Measurements from ENCODE around the gene TK2. TPM values are rescaled to one million over a fixed set of nuclear protein-coding genes. Genes with fewer than 3 reads are reported as not detected.

The TK2 gene
- total and polyA plus RNA-seq, 2 donors (not counting 1 experiment from before 2014, with no cell fraction given) = 34.8 to 73.7 TPM

DNA sequence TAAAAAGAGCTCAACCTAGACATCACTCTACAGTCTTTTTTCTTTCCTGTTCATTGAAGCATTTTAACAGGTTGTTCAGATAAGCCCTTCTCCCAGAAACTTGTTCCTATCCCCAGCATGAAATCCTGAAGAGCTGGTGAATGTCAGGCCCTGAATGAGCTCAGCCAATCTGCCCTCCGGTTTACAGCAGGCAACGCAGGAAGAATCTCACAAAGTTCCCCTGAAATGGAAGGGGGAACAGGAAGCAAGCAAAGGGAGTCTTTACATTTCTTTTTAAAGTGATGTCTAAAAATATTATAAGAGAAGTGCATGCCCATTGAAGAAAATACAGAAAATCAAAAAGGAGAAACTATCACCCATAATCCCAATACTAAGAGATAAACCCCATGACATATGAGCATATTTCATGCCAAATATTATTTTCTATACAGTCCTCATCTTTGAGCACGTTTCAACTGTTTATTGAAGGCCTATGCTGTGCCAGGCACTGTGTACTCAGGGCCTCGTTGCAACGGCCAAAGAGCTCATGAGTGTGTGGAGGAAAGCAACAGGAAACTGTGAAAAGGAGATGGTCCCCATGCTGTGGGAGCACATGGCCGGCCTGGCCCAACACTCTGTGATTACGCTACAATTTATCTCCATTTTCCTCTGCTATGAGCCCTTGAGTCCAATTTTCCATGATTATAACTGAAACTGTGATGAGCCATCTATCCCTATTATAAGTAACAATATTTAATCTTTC is 5.7 kb downstream of the TK2 start:
- Histone ChIP-seq H3K9ac (ENCODE audit: insufficient read depth, low read length) (no peak overlapping the region), H4K20me1 (ENCODE audit: control insufficient read depth, extremely low read depth, insufficient read depth, low read length) (no peaks in the 10 kb centered on the region), H3K4me3 (replicated peaks in 1 of 4; ENCODE audit: control extremely low read depth in 1 of 4, insufficient read depth in 1 of 4, low read depth in 3 of 4, low read length in 4 of 4) (no peak overlapping the region), H3K27ac (ENCODE audit: insufficient read depth, low read length) (no peak overlapping the region), H3K9me3 (ENCODE audit: control insufficient read depth, insufficient read depth, low read depth, low read length) (no peaks in the 10 kb centered on the region), H3K4me2 (ENCODE audit: extremely low read depth, insufficient read depth, low read length) (no peak overlapping the region), H3K36me3 (ENCODE audit: control insufficient read depth, insufficient read depth, low read length) (no peaks in the 10 kb centered on the region), H2AFZ (ENCODE audit: low read length) (no peak overlapping the region), H3K4me1 (ENCODE audit: control insufficient read depth, extremely low read depth, insufficient read depth, low read length) (peaks cover 1% of the 10 kb centered on the region), H3K79me2 (ENCODE audit: control insufficient read depth, insufficient read depth, low read length) (no peaks in the 10 kb centered on the region), H3K27me3 (ENCODE audit: control insufficient read depth, insufficient read depth, low read length) (no peaks in the 10 kb centered on the region)
- DNase-seq (ENCODE audit: low read depth in 2 of 2) = no peak
- no peak for TF ChIP-seq CTCF (conservative IDR thresholded peaks at IDR 0.05 in 1 of 2, IDR thresholded peaks at IDR 0.05 in 1 of 2; ENCODE audit: low read depth in 1 of 2, low read length in 2 of 2)
- TF ChIP-seq EZH2 (IDR thresholded peaks at IDR 0.05; ENCODE audit: low read length, missing control alignments) = no peak

DNA sequence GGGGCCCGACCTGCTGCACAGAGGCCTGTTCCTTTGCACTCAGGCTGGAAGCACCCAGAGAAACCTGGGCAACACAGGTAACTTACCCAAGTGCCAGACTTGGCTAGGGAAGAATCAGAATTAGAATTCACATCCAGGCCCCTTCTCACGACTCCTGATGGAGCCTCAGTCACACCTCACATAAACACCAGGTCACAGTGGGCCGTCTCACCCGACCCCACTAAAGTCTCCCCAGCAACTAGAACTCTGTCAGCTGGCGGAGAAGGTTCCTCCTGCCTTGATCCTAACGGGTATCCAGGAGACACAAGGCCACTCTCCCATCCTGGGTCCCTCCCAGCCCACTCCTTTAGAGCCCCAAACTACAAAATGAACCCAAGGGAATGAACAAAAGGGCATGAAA is 6.4 kb downstream of the TK2 start:
- Histone ChIP-seq H3K4me2 (ENCODE audit: extremely low read depth, insufficient read depth, low read length) (no peak overlapping the region), H3K9ac (ENCODE audit: insufficient read depth, low read length) (no peak overlapping the region), H3K4me1 (ENCODE audit: control insufficient read depth, extremely low read depth, insufficient read depth, low read length) (no peaks in the 10 kb centered on the region), H3K79me2 (ENCODE audit: control insufficient read depth, insufficient read depth, low read length) (no peaks in the 10 kb centered on the region), H3K36me3 (ENCODE audit: control insufficient read depth, insufficient read depth, low read length) (no peaks in the 10 kb centered on the region), H3K9me3 (ENCODE audit: control insufficient read depth, insufficient read depth, low read depth, low read length) (no peaks in the 10 kb centered on the region), H2AFZ (ENCODE audit: low read length) (no peak overlapping the region), H3K27me3 (ENCODE audit: control insufficient read depth, insufficient read depth, low read length) (no peaks in the 10 kb centered on the region), H3K27ac (ENCODE audit: insufficient read depth, low read length) (no peak overlapping the region), H4K20me1 (ENCODE audit: control insufficient read depth, extremely low read depth, insufficient read depth, low read length) (no peaks in the 10 kb centered on the region), H3K4me3 (replicated peaks in 1 of 4; ENCODE audit: control extremely low read depth in 1 of 4, insufficient read depth in 1 of 4, low read depth in 3 of 4, low read length in 4 of 4) (no peak overlapping the region)
- TF ChIP-seq EZH2 (IDR thresholded peaks at IDR 0.05; ENCODE audit: low read length, missing control alignments) = no peak
- no peak for TF ChIP-seq CTCF (conservative IDR thresholded peaks at IDR 0.05 in 1 of 2, IDR thresholded peaks at IDR 0.05 in 1 of 2; ENCODE audit: low read depth in 1 of 2, low read length in 2 of 2)
- no peak for DNase-seq (ENCODE audit: low read depth in 2 of 2)

- H3K9ac ChIP-seq (ENCODE audit: insufficient read depth, low read length) = no peak overlapping the region
- no peak for DNase-seq (ENCODE audit: low read depth in 2 of 2)
- H4K20me1 ChIP-seq (ENCODE audit: control insufficient read depth, extremely low read depth, insufficient read depth, low read length) = no peaks in the 10 kb centered on the region
- TF ChIP-seq CTCF (conservative IDR thresholded peaks at IDR 0.05 in 1 of 2, IDR thresholded peaks at IDR 0.05 in 1 of 2; ENCODE audit: low read depth in 1 of 2, low read length in 2 of 2) = no peak
- TF ChIP-seq EZH2 (IDR thresholded peaks at IDR 0.05; ENCODE audit: low read length, missing control alignments) = no peak
- no peaks in the 10 kb centered on the region for H3K79me2 ChIP-seq (ENCODE audit: control insufficient read depth, insufficient read depth, low read length)
- no peaks in the 10 kb centered on the region for H3K9me3 ChIP-seq (ENCODE audit: control insufficient read depth, insufficient read depth, low read depth, low read length)
- H3K4me3 ChIP-seq (replicated peaks in 1 of 4; ENCODE audit: control extremely low read depth in 1 of 4, insufficient read depth in 1 of 4, low read depth in 3 of 4, low read length in 4 of 4) = no peak overlapping the region
- H3K36me3 ChIP-seq (ENCODE audit: control insufficient read depth, insufficient read depth, low read length) = no peaks in the 10 kb centered on the region
- H3K27ac ChIP-seq (ENCODE audit: insufficient read depth, low read length) = no peak overlapping the region
- no peaks in the 10 kb centered on the region for H3K27me3 ChIP-seq (ENCODE audit: control insufficient read depth, insufficient read depth, low read length)
- no peaks in the 10 kb centered on the region for H3K4me1 ChIP-seq (ENCODE audit: control insufficient read depth, extremely low read depth, insufficient read depth, low read length)
- H2AFZ ChIP-seq (ENCODE audit: low read length) = no peak overlapping the region
- H3K4me2 ChIP-seq (ENCODE audit: extremely low read depth, insufficient read depth, low read length) = no peak overlapping the region
Observed at GRCh38 chr16:66542396-66542795, 7.5 kb downstream of the TK2 start.

Data from fibroblast of lung (primary cell).